ENCODE results near the gene SLK. TPM values are rescaled to one million over a fixed set of nuclear protein-coding genes. Genes with fewer than 3 reads are reported as not detected.

SLK gene
- total and polyA plus RNA-seq, 5 donors, result 12.7 to 40.5 (median 35.3) TPM

DNA sequence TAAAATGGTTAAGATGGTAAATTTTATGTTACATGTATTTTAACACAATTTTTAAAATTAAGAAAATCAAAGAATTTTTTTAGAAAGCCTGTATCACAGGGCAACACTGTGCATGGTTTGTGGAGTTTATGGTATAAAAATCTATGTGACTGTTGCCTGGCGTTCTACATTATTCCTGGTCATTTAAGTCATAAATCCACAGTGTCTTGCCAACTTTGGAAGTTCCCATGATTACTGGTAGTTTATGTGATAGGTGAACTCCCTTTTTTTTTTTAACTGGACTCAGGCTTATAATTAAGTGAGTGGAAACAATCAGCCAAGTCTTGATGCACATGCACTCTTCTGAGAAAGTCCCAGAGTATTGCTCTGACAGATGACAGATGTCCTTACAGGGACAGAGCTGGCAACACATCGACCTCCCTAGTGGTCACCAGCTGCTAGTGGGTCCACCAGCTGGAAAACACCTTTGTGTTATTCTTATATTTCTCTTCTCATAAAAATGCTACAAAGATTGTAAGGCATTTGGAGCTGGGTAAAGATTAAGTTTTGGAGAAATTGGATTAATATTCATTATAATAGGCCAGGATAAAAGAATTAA, 40.1 kb upstream of the SLK start:
- Histone ChIP-seq H3K27ac (ENCODE audit: low read length) (no peak overlapping the region), H3K9me3 (ENCODE audit: control insufficient read depth, low read length) (no peaks in the 10 kb centered on the region), H3K4me1 (ENCODE audit: control insufficient read depth, insufficient read depth, low read length) (no peaks in the 10 kb centered on the region), H3K4me3 (ENCODE audit: low read length) (no peak overlapping the region), H3K27me3 (ENCODE audit: control insufficient read depth, insufficient read depth) (no peaks in the 10 kb centered on the region)
- intact Hi-C loops (cut with DNase I), result no loop called here
- DNase-seq (no peak), ATAC-seq (no peak)
- 75% methylated on average over 2 of the region's 2 CpGs for WGBS

DNA sequence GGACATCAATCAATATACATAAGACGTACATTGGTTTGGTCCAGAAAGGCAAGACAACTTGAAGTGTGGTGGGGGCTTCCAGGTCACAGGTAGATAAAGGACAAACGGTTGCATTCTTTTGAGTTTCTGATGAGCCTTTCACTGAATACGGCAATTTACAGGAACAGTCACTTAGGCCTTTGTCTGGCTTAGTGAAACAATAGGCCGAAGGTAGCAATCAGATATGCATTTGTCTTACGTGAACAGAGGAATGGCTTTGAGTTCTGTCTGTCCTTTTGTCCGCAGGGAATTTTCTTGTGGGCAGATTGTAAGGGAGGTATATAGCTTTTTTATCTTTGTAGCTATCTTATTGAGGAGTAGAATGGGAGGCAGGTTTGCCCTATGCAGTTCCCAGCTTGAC, 38.2 kb upstream of the SLK start:
- Histone ChIP-seq H3K4me1 (ENCODE audit: control insufficient read depth, insufficient read depth, low read length) (no peaks in the 10 kb centered on the region), H3K4me3 (ENCODE audit: low read length) (no peak overlapping the region), H3K27me3 (ENCODE audit: control insufficient read depth, insufficient read depth) (no peaks in the 10 kb centered on the region), H3K27ac (ENCODE audit: low read length) (no peak overlapping the region), H3K9me3 (ENCODE audit: control insufficient read depth, low read length) (no peaks in the 10 kb centered on the region)
- intact Hi-C loops (cut with DNase I), result no loop called here
- no peak for ATAC-seq
- 87% methylated on average over 6 of the region's 6 CpGs for WGBS
- no peak for DNase-seq

DNA sequence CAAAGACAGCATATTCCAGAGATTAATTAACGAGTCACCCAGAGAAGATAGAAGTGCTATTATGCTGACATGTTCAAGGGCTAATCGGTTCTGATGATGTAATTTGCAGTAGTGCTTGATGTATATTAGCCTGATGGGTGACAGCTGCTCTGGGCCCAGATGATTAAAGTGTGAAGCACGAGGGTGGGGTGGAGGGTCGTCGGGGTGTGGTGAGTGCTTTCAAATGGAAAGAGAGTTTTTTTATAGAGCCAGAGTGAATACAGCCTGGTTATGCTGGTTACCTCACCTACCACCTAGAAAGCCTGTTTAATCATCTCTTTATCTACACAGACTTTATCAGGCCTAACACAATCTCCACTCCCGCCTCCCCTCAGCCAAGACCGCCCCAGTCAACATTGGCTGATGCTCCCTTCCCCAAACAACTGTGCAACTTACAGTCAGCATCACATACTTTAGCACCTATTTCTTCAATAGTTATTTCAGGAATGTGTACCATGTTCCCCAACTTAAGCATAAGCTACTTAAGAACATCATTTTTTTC, 37.5 kb upstream of the SLK start:
- intact Hi-C loops (cut with DNase I), result no loop called here
- H3K4me3 ChIP-seq (ENCODE audit: low read length), result no peak overlapping the region
- no peaks in the 10 kb centered on the region for H3K9me3 ChIP-seq (ENCODE audit: control insufficient read depth, low read length)
- no peak for DNase-seq
- WGBS, result 45% methylated on average over 7 of the region's 7 CpGs
- no peak for ATAC-seq
- no peaks in the 10 kb centered on the region for H3K27me3 ChIP-seq (ENCODE audit: control insufficient read depth, insufficient read depth)
- H3K4me1 ChIP-seq (ENCODE audit: control insufficient read depth, insufficient read depth, low read length), result no peaks in the 10 kb centered on the region
- no peak overlapping the region for H3K27ac ChIP-seq (ENCODE audit: low read length)

DNA sequence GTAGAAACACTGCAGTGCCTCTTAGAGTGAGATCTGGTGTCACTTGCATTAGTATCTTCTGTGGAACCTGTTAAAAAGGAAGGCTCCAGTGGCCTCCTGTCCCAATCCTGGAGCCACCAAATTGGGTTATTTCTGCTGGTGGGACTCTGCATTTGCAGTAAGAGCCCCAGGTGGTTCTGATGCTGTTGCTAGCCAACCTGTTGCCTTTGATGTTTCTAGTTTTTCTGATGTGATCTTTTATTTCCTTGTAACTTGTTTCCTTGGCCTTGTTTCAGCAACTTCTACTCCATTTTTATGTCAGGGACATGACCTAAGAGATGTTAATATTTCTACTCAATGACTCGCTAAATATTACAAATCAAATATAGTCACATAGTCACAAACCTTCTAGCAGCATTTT, 36.5 kb upstream of the SLK start:
- Histone ChIP-seq H3K4me3 (ENCODE audit: low read length) (no peak overlapping the region), H3K27ac (ENCODE audit: low read length) (no peak overlapping the region), H3K9me3 (ENCODE audit: control insufficient read depth, low read length) (no peaks in the 10 kb centered on the region), H3K4me1 (ENCODE audit: control insufficient read depth, insufficient read depth, low read length) (no peaks in the 10 kb centered on the region), H3K27me3 (ENCODE audit: control insufficient read depth, insufficient read depth) (no peaks in the 10 kb centered on the region)
- DNase-seq, result no peak
- 97% methylated on average over 1 of the region's 1 CpG for WGBS
- no peak for ATAC-seq
- intact Hi-C loops (cut with DNase I), result no loop called here

DNA sequence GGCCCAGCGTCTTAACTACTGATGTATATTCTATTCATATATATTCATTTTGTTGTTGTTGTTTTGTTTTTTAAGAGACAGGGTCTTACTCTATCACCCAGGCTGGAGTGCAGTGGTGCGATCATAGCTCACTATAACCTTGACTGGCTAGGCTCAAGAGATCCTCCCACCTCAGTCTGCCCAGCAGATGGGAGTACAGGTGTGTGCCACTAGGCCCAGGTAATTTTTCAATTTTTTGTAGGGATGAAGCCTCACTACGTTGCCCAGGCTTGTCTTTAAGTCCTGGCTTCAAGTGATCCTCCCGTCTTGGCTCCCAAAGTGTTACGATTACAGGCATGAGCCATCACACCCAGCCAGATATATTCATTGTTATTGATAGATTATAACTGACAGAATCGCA, 36.1 kb upstream of the SLK start:
- no peaks in the 10 kb centered on the region for H3K4me1 ChIP-seq (ENCODE audit: control insufficient read depth, insufficient read depth, low read length)
- no peak overlapping the region for H3K27ac ChIP-seq (ENCODE audit: low read length)
- ATAC-seq, result no peak
- intact Hi-C loops (cut with DNase I), result no loop called here
- DNase-seq, result no peak
- H3K9me3 ChIP-seq (ENCODE audit: control insufficient read depth, low read length), result no peaks in the 10 kb centered on the region
- WGBS, result 96% methylated on average over 6 of the region's 6 CpGs
- no peak overlapping the region for H3K4me3 ChIP-seq (ENCODE audit: low read length)
- no peaks in the 10 kb centered on the region for H3K27me3 ChIP-seq (ENCODE audit: control insufficient read depth, insufficient read depth)

DNA sequence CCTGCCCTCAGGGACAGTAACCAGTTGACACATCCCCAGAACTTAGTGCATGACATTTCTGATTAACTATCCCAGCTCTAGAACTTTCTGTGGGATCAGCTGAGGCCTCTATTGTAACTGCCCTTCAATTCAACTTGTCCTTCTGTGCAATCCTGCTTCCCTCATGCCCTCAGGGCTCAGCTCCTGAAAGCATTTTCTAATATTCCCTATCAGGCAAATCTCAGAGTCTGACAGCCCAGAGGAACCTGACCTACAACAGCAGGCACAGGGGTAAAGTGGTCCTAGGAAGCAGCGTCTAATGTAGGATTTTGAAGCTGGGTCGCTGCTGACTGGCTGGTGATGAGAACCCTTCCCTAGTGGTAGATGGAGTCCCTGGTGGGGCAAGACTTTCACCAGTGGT, 35.3 kb upstream of the SLK start:
- ATAC-seq, result no peak
- no peaks in the 10 kb centered on the region for H3K4me1 ChIP-seq (ENCODE audit: control insufficient read depth, insufficient read depth, low read length)
- H3K27ac ChIP-seq (ENCODE audit: low read length), result no peak overlapping the region
- no peaks in the 10 kb centered on the region for H3K27me3 ChIP-seq (ENCODE audit: control insufficient read depth, insufficient read depth)
- no peak overlapping the region for H3K4me3 ChIP-seq (ENCODE audit: low read length)
- no peak for DNase-seq
- WGBS, result 97% methylated on average over 2 of the region's 2 CpGs
- no peaks in the 10 kb centered on the region for H3K9me3 ChIP-seq (ENCODE audit: control insufficient read depth, low read length)
- intact Hi-C loops (cut with DNase I), result no loop called here

DNA sequence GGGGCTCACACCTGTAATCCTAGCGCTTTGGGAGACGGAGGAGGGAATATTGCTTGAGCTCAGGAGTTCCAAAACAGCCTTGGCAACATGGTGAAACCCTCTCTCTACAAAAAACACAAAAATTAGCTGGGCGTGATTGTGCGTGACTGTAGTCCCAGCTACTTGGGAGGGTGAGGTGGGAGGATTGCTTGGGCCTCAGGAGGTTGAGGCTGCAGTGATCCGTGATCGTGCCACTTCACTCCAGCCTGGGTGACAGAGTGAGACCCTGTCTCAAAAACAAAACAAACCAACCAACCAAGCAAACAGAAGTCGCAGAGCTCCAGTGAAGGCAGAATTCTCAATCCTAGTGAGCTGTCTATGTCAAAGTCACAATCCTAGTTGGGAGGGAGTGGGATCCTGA, 34.7 kb upstream of the SLK start:
- Histone ChIP-seq H3K27me3 (ENCODE audit: control insufficient read depth, insufficient read depth) (no peaks in the 10 kb centered on the region), H3K4me1 (ENCODE audit: control insufficient read depth, insufficient read depth, low read length) (no peaks in the 10 kb centered on the region), H3K27ac (ENCODE audit: low read length) (no peak overlapping the region), H3K4me3 (ENCODE audit: low read length) (no peak overlapping the region), H3K9me3 (ENCODE audit: control insufficient read depth, low read length) (no peaks in the 10 kb centered on the region)
- WGBS, result 98% methylated on average over 7 of the region's 7 CpGs
- ATAC-seq (no peak), DNase-seq (no peak)
- intact Hi-C loops (cut with DNase I), result no loop called here

DNA sequence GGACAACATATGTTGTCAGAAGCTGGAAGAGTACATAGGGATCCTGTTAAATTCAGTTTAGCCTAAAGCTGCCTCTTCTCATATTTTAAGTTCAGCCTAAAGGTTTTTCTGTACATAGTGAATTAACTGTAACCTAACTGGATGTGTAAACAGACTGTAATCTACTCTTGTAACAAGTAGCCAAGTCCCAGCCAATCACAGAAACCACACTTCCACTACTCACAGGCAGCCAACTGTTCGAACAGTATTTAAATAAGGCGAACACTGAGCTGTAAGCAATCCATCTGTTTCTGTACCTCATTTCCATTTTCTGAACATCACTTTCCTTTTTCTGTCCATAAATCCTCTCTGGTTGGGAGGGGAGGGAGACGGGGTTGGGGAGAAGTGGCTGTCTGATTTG, 34.0 kb upstream of the SLK start:
- intact Hi-C loops (cut with DNase I), result no loop called here
- Histone ChIP-seq H3K4me3 (ENCODE audit: low read length) (no peak overlapping the region), H3K9me3 (ENCODE audit: control insufficient read depth, low read length) (no peaks in the 10 kb centered on the region), H3K4me1 (ENCODE audit: control insufficient read depth, insufficient read depth, low read length) (no peaks in the 10 kb centered on the region), H3K27me3 (ENCODE audit: control insufficient read depth, insufficient read depth) (no peaks in the 10 kb centered on the region), H3K27ac (ENCODE audit: low read length) (no peak overlapping the region)
- 78% methylated on average over 3 of the region's 3 CpGs for WGBS
- no peak for DNase-seq
- ATAC-seq, result no peak

DNA sequence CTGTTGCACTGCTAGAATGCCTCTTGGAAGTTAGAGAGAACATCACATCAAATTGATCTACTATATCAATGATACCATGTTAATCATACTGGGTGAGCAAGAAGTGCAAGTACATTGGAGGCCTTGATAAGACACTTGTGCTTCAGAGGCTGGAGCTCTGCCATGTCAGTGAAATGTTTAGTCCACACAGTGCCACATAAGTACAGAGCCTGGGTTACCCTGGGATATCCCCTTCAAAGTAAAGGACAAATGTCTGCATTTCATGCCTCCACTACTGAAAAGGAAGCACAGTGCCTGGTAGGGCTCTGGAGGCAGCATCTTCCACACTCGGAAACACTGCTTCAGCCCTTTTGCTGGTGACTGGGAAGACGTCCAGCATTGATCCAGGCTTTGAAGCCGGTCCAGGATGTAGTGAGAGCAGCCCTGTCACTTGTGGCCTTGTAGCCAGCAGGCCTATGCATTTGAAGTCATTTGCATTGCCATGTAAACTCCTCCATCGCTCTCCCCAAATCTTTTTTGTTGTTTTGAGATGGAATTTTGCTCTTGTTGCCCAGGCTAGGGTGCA, 33.3 kb upstream of the SLK start:
- no peaks in the 10 kb centered on the region for H3K9me3 ChIP-seq (ENCODE audit: control insufficient read depth, low read length)
- no peak overlapping the region for H3K27ac ChIP-seq (ENCODE audit: low read length)
- ATAC-seq (peak; percentile 24 to 35), DNase-seq (no peak)
- no peaks in the 10 kb centered on the region for H3K27me3 ChIP-seq (ENCODE audit: control insufficient read depth, insufficient read depth)
- intact Hi-C loops (cut with DNase I), result no loop called here
- H3K4me1 ChIP-seq (ENCODE audit: control insufficient read depth, insufficient read depth, low read length), result no peaks in the 10 kb centered on the region
- no peak overlapping the region for H3K4me3 ChIP-seq (ENCODE audit: low read length)
- WGBS, result 40% methylated on average over 4 of the region's 4 CpGs

DNA sequence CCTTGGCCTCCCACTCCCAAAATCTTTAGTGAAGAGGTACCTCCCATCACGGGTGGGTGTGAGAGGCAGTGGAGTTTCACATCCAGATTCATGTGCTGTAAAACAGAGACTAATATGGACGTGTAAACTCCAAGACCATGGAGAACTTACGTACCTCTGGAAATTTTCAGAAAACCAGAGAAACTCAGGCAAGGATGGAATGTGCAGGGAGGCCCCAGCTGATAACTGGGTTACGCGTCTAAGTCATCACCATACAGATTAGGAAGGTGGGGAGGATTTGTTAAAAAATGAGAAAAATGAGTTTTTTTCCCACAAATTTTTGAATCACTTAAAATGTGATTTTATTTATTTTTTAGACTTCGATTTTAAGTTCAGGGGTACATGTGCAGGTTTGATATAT, 32.6 kb upstream of the SLK start:
- H3K4me1 ChIP-seq (ENCODE audit: control insufficient read depth, insufficient read depth, low read length), result no peaks in the 10 kb centered on the region

DNA sequence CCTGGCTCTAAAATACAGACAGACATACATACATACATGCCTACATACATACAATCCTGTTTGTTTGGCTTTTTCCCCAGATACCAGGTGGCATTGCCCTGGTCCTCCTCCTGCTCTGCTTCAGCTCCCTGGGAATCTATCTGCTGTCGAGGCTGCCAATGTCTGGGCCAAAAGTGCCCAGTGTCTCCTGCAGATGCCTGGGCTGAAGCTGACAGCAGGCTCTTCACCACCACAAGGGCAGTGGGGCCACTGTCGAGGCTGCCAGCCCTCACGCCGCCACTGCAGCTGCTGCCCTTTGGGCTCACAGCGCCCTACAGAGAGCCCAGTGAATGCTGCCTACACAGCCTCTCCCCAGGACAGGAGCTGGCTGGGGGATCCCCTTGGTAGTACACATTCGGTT, 30.9 kb upstream of the SLK start:
- peak in 2 of 3 donors; percentile 48 to 67 for DNase-seq
- ATAC-seq, result peak; percentile 52 to 68
- Histone ChIP-seq H3K4me1 (ENCODE audit: control insufficient read depth, insufficient read depth, low read length) (no peaks in the 10 kb centered on the region), H3K27ac (ENCODE audit: low read length) (no peak overlapping the region), H3K9me3 (ENCODE audit: control insufficient read depth, low read length) (no peaks in the 10 kb centered on the region), H3K4me3 (ENCODE audit: low read length) (no peak overlapping the region), H3K27me3 (ENCODE audit: control insufficient read depth, insufficient read depth) (no peaks in the 10 kb centered on the region)
- intact Hi-C loops (cut with DNase I), result no loop called here
- WGBS, result 63% methylated on average over 6 of the region's 6 CpGs

More for the DNA sequence above, 32.6 kb upstream of the SLK start:
- intact Hi-C loops (cut with DNase I), result no loop called here
- ATAC-seq, result no peak
- H3K27ac ChIP-seq (ENCODE audit: low read length), result no peak overlapping the region
- H3K9me3 ChIP-seq (ENCODE audit: control insufficient read depth, low read length), result no peaks in the 10 kb centered on the region
- H3K4me3 ChIP-seq (ENCODE audit: low read length), result no peak overlapping the region
- 93% methylated on average over 6 of the region's 6 CpGs for WGBS
- no peaks in the 10 kb centered on the region for H3K27me3 ChIP-seq (ENCODE audit: control insufficient read depth, insufficient read depth)
- no peak for DNase-seq

DNA sequence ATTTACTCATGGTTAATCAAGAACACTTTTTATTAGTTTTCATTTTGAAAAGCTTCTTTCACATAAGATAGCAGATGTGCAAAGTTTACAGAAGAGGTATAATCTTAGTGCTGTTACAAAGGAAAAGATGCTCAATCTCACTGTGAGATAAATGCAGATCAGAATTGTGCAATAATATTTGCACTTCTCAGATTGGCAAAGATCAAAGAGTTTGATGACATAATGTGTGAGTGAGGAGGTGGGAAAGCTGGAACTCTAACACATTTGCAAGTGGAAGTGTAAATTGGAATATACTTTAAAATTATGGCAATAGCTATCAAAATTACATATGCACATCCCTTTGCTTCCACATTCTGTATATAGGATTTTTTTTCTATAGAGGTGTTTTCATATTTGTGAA, 27.4 kb upstream of the SLK start:
- H3K27ac ChIP-seq (ENCODE audit: low read length), result no peak overlapping the region
- intact Hi-C loops (cut with DNase I), result no loop called here
- no peaks in the 10 kb centered on the region for H3K27me3 ChIP-seq (ENCODE audit: control insufficient read depth, insufficient read depth)
- H3K4me1 ChIP-seq (ENCODE audit: control insufficient read depth, insufficient read depth, low read length), result no peaks in the 10 kb centered on the region
- H3K9me3 ChIP-seq (ENCODE audit: control insufficient read depth, low read length), result no peaks in the 10 kb centered on the region
- ATAC-seq, result no peak
- no peak for DNase-seq
- H3K4me3 ChIP-seq (ENCODE audit: low read length), result no peak overlapping the region
